ENCODE measurements around the gene ADAMTS17. TPM values are rescaled to one million over a fixed set of nuclear protein-coding genes. Genes with fewer than 3 reads are reported as not detected.

The ADAMTS17 gene
- total RNA-seq, 1 experiment from 2014 or later, result 0.25 TPM

DNA sequence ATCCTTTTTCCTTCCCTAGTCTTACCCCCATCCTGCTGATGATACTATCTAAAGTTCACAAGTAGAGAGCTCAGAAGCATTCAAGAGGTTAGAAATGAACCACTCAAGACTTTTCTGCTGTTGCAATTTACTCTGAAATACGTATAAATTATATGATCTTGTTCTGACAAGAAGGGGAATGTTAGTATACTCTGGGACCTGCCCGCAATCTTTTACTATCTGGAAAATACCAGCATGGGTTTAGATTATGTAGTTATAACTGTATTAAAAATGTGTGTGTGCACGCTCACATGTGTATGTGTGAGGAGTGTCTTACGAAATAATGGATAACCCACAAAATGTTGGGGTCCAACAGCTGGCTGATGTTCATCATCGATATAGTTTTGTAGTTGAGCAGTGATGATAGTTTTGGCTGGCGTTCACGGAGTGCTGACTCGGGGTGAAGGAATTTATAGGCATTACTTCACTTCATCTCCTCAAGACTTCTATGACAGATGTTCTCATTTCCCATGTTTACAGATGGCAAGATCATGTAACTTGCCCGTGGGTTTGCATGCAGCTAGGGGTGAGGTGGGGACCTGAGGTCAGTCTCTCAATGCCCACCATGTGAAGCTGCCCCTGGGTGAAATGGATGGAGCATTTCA, 311.1 kb downstream of the ADAMTS17 start:
- DNase-seq (ENCODE audit: low spot score), result no peak

DNA sequence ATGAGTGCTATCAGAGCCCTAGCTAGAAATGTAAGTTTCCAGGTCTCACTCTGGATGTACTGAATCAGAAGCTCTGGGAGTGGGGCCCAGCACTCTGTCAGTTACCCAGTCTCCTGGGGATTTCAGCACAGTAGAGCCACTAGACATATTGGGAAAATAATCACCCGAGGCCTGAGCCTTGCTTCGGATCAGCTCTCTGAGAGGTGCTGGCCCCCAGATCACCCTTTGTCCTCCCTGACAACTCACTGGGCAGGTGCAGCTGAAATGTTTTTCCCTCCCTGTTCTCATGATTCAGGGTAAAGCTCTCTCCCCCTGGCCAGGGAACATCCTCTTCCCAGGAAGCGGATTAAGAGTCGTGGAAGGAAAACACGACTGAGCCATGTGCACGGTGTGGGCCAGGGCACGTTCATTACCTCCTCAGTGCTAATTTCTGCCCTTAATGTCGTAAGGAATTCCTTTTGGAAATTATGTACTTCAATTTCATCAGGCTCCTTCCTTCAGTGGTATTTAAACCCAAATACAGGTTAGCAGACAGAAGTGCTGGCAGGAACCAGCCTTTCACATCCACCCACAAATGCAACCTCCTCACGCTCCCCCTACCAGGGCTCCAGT, 311.8 kb downstream of the ADAMTS17 start:
- no peak for DNase-seq (ENCODE audit: low spot score)

DNA sequence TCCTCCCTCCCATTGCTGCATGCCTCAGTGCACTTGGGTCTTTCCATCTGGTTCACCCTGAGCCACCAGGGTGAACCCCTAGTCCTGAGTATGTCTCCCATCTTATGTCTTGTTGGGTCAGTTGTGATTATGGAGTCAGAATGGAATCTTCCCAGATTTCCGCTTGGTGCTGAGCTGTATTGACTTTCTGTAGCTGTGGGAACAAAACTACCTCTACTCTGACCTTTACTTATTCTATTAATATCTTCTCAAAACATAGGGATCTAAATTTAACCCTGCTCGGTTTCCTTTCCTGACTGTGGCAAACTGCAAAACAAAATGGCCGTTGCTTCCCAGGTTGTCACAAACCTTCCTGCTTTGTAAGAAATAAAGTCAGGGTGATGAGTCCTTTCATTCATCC, 312.7 kb downstream of the ADAMTS17 start:
- DNase-seq (ENCODE audit: low spot score), result no peak

DNA sequence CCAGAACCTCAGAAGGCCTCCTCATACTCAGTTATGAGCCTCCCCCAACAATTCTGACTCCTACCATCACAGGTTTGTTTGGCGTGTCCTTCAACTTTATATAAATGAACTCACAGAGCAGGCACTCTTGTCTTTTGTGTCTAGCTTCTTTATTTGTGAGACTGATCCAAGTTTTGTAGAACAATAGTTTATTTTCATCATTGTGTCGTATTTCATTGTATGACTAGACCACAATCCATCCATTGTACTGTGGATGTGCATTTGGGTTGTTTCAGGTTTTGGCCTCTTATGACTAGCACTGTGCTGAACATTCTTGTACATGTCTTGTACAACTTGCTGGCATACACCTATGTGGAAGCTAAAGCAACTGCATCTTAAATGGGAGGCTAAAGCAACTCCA, 315.7 kb downstream of the ADAMTS17 start:
- no peak for DNase-seq (ENCODE audit: low spot score)

DNA sequence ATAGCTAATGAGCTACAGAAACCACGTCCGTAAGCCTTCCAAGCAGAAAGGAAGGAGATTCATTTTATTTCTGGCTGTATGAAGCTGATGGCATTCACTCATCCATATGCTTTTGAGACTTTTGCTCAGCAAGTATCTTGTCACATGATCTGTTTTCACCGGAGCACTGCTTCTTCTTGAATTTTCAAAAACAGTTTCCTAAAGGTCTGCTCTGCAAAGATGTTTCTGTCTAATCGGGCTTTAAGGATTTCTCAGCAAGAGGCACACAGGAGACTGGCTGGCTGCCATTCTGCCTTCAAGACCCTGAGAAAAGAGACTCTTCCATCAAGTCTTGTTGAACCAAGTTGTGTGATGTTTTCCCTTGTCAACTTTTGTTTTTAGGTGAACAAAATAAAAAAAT, 319.0 kb downstream of the ADAMTS17 start:
- no peak for DNase-seq (ENCODE audit: low spot score)

DNA sequence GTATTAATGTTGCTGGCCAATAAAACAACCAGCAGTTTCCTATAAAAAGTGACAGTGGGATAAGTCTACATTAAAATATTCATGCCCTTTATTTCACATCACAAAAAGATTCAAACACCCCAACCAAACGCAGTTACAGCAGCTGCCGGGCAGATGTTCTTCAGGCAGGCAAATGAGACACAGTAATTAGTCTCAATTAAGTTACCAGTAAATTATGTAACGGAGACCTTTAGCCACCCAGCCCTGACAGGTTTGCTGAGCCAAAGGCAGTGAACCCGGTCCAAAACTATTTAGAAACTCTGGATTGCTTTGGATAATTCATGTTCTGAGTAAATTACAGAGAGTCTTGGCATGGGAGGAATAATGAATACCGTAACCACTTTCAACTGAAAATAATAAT, 319.4 kb downstream of the ADAMTS17 start:
- no peak for DNase-seq (ENCODE audit: low spot score)

DNA sequence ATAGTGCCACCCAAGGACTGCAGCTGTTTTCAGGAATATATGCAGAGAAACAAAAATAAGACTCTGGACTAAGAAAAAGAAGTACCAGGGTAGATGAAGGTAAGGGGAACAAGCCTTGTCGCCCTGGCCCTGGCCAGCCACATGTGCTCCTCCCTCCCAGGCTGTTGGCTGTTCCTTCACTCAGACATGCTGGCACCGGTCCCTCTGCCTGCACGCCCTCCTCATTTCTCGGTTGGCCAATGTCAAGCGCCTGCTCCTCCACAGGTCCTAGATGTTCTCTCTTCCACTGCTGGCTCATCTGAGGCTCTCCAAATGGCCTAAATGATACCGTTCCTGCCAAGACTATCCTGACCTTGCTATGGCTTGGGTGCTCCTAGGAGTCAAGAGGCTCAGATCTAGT, 320.1 kb downstream of the ADAMTS17 start:
- DNase-seq (ENCODE audit: low spot score), result no peak

DNA sequence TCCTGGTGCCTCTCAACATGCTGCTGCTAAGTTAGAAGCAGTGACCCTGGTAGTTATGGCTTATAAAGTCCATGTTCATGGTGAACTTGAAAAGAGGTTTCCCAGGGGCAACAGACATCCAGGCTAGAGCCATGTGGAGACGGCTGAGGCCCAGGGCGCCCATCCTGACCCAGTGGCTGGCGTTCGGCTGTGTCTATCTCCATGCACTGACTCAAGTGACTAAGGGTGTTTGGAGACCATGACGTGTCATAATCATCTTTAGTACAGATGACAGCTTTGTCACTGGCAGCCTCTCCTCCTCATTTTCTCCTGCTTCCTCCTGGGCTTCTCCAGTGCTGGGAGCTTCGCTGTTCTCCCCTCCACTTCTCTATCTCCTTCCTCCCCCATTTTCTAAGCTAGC, 321.2 kb downstream of the ADAMTS17 start:
- DNase-seq (ENCODE audit: low spot score), result no peak

DNA sequence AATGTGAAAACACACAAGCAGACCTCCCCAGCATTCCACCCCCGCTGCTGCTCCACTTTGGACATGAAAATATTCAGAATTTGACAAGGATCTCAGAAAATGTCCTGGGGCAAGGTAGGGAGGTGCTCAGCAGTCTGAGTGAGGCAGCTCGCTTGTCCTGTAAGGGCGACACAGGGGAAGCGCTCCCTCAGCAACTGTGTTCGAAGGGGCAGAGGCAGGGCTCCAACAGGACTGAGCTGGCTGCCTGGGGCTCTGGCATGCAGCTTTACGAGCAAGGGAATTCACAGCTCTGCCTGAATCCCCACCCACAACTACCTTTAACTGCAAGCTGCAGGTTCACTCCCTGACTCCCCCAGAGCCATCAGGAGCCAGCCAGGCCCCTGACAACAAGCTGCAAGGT, 321.6 kb downstream of the ADAMTS17 start:
- no peak for DNase-seq (ENCODE audit: low spot score)

DNA sequence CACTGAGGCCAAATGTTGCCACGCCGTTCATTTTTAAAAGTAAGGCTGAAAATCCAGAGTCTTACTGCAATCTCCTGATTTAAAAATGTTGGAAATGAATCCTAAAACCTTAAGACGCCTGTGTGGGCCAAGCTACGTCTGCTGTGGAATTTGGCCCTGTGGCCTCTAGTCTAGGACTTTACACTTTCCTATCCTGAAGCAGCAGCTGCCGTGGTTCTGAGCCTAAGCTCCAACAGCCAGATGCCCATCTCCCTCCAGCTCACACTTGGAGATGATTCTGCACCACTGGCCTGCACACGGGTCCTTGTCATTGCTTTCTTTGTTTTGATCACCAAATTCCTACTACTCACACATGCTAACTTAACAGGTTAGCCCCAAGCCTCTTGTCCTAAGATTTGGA, 322.2 kb downstream of the ADAMTS17 start:
- DNase-seq (ENCODE audit: low spot score), result no peak

DNA sequence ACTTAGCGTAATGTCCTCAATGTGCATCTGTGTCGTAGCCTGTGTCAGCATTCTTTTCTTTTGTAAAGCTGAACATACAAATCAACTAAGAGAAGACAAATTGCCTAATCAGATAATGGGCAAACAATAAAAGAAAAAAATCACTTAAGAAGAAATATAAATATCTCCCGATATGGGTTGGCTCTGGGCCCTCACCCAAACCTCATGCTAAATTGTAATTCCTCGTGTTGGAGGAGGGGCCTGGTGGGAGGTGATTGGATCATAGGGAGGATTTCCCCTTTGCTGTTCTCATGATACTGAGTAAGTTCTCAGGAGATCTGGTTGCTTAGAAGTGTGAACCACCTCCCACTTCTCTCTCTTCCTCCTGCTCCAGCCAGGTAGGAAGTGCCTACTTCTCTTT, 323.6 kb downstream of the ADAMTS17 start:
- no peak for DNase-seq (ENCODE audit: low spot score)

DNA sequence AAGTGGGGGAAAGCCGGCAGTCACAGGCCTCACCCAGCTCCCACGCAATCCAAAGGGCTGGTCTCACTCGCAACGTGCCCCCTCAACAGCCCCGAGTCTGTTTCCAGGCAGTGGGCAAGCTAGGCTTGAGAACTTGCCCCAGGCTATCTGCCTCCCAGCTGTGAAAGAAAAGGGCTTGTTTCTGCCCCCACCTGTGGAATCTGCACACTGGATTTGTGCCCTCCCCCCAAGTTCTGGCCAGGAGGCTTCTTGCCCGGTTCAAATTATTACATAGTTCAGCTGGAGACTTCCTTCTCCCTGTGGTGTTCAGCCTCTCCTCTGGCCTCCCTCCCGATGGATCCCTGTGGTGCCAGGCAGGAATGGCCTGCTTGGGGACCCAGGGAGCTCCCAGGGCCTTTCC, 324.6 kb downstream of the ADAMTS17 start:
- no peak for DNase-seq (ENCODE audit: low spot score)

DNA sequence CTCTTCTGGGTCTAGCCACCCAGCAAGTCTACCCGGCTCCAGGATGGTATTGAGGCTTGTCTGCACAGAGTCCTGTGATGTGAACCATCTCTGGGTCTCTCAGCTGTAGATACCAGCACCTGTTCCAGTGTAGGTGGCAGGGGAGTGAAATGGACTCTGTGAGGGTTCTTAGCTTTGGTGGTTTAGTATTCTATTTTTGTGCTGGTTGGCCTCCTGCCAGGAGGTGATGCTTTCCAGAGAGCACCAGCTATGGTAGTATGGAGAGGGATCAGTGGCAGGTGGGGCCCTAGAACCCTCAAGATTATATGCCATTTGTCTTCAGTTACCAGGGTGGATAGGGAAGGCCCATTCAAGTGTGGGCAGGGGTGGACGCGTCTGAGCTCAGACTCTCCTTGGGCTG, 325.1 kb downstream of the ADAMTS17 start:
- no peak for DNase-seq (ENCODE audit: low spot score)

DNA sequence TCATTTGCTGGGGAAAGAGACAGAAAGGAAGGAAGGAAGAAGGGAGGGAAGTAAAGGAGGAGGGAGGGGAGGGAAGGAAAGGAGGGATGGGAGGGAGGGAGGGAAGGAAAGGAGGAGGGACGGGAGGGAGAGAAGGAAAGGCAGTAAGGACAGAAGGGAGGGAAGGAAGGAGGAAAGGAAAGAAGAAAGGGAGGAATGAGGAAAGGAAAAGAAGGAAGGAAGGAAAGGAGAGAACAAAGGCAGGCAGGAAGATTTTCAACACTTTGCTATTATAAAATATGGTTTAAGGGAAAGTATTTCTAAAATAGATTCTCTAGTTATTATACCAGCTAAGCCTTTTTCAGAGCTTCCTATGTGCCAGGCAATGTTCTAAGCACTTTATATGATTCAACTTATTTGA, 330.5 kb downstream of the ADAMTS17 start:
- no peak for DNase-seq (ENCODE audit: low spot score)

DNA sequence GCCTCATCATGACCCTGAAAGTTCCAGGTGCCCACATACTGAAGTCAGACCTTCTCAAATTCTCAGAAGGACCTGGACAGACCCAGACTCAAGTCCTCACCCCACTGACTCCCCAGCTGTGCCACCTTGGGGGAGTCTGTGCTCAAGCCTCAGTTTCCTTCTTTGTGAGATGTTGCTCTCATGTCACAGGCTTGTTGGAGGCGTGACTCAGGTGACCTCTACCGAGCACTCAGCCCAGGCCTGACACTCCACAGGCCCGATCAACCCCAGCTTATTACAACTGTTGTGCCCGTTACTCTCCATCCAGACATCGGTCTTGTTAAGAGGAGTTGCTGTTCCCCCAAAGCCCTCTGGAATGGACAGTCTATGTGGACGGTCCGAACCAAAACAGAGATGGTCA, 332.4 kb downstream of the ADAMTS17 start:
- no peak for DNase-seq (ENCODE audit: low spot score)

DNA sequence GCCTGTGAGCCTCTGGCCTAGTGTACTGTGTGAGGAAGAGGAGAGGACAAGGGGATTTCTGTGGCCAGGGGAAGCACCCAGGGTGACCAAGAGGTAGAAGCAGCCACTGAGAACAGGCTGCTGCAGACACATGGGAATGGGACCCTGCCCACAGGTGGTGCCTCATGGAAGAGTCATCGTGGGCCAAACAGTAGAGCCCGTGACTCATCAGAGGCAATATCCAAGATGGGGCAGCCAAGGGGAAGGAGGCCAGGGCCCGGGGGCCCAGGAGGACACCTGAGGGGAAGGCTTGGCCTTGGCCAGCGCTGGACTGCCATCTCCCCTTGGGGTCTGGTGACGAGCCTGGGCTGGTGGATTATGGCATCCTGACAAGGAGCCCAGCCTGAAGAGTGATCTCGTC, 333.5 kb downstream of the ADAMTS17 start:
- no peak for DNase-seq (ENCODE audit: low spot score)

DNA sequence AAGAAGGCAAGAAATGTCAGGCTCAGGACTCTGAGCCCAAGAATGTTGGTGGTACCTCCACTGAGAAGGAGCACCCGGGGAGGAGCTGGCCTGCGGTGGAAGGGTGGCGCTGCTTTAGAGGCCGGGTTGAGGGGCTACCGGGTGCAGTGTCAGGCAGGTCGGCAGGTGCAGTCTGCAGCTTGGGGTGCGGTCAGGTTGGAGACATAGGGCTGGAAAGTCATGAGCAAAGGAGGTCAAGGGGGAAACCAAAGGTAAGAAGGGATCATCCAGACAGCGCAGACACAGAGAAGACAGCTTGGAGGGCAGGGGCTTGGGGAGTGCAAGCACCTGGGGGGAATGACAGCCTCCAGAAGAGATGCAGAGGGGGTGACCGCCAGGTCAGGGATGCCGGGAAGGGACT, 334.2 kb downstream of the ADAMTS17 start:
- DNase-seq (ENCODE audit: low spot score), result no peak

DNA sequence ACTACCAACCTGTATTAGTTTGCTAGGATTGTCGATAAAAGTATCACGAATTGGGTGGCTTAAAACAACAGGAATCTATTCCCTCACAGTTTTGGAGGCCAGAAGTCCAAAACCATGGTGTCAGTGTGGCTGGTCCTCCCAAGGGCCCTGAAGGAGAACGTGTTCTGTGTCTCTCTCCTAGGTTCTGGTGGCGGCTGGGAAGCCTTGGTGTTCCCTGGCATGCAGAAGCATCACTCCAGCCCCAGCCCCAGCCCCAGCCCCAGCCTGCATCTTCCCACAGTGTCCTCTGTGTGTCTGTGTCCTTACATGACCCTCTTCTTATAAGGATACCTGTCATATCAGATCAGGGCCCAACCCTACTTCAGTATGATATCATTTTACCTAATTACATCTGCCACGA, 336.1 kb downstream of the ADAMTS17 start:
- no peak for DNase-seq (ENCODE audit: low spot score)

DNA sequence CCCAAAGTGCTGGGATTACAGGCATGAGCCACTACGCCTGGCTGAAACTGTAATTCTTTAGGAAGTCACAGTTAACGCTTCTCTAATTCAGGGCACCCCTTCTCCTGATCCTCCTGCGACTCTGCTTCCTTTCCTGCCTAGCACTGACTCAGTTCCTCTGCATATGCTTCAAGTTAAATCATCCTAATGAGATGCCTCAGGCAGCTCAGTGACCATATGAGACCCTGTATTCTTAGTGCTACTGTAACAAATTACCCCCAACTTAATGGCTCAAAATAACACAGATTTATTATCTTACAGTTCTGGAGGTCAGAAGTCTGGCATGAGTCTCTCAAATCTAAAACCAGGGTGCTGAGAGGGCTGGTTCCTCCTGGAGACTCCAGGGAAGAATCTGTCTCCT, 336.8 kb downstream of the ADAMTS17 start:
- DNase-seq (ENCODE audit: low spot score), result no peak

DNA sequence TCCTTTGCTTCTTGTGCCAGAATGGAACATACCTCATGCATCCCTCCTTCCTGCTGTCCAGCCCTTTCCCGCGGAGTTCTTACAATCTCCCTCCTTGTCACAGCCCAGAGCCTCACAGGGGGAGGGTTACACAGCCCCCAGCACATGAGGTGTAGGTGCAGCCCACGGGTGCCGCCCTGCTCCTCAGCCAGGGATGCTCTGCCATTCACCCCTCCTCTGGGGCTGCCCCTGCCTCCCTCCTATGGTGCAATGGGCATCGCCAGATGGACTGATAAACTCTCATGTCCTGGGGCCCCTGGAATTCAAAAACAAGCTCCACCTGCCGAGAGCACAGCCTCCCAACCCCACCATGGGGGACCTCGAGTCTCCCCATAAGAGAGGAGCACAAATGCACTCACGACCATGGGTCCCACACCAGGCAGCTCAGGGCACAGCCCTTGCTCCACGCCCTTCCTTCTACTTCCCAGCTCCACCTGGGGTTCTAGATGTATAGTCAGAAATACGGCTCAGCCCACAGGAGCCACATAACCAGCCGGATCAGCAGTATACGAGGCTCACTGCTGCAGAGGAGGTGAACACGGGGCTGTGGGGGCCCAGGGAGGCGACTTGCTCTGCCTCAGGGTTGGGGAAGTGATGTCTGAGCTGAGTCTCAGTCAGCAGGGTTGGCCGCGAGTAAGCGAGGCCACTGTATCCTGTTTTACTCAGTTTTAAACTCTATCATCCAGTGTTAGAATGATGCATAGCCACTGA, 338.8 kb downstream of the ADAMTS17 start:
- no peak for DNase-seq (ENCODE audit: low spot score)

DNA sequence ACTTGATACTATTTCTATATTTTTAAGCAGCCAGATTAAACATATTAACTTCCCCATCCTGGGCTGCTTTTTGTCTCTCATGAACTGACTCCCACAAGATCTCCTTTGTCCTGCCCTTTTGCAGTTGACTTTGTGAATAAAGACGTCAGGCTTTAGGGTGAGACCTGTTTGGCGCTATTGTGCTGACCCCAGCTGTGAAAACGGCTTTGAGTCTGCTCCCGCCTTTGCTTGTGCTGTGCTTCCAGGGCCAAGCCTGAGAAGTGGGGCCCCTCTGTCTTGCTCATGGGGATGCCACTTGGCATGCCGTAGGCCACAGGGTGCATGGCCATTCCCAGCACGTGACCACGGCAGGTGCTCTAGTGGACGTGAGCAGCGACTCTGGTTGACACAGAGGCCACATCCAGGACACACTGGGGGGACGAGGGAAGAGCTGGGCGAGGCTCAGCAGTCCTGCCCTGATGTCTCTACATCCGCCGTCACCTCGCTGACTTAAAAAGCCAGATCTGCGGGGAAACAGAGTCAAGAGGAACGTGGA, 339.6 kb downstream of the ADAMTS17 start:
- DNase-seq (ENCODE audit: low spot score), result no peak

DNA sequence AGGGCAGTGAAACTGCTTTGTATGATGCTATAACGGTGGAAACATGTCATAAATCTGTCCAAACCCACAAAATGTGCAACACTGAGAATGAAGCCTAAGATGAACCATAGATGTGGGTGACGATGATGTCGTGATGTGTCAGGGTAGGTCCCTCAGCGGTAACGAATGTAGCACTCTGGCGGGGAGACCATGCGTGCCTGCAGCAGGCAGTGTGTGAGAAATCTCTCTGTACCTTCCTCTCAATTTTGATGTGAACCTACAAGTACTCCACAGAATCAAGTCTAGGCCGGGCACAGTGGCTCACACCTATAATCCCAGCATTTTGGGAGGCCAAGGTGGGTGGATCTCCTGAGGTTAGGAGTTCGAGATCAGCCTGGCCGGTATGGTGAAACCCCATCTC, 340.4 kb downstream of the ADAMTS17 start:
- DNase-seq (ENCODE audit: low spot score), result no peak

All from H4 (cell line).